ENCODE measurements around the gene CXCR4.
"Not testable (repeated sequence)": the region's sequence is repeated elsewhere in the genome, so short reads cannot be mapped to it uniquely, and the experiment has no call there.

CXCR4 gene

GRCh38 chr2:136072621-136073020 is 45.3 kb downstream of the CXCR4 start:
- DNase-seq (ENCODE audit: low spot score), result no peak

GRCh38 chr2:136071887-136072286 is 46.1 kb downstream of the CXCR4 start:
- DNase-seq (ENCODE audit: low spot score), result not testable (repeated sequence)

- DNase-seq (ENCODE audit: low spot score), result no peak
These were observed 47.0 kb downstream of the CXCR4 start for GRCh38 chr2:136070913-136071312.

- DNase-seq (ENCODE audit: low spot score), result no peak
These were observed 48.2 kb downstream of the CXCR4 start for GRCh38 chr2:136069773-136070172.

- no peak for DNase-seq (ENCODE audit: low spot score)
These were observed 49.2 kb downstream of the CXCR4 start for GRCh38 chr2:136068581-136069227.

GRCh38 chr2:136067897-136068580 is 49.9 kb downstream of the CXCR4 start:
- DNase-seq (ENCODE audit: low spot score), result no peak

GRCh38 chr2:136067459-136067858 is 50.5 kb downstream of the CXCR4 start:
- DNase-seq (ENCODE audit: low spot score), result no peak

- no peak for DNase-seq (ENCODE audit: low spot score)
These were observed 52.0 kb downstream of the CXCR4 start for GRCh38 chr2:136065907-136066306.

GRCh38 chr2:136065384-136065783 is 52.6 kb downstream of the CXCR4 start:
- no peak for DNase-seq (ENCODE audit: low spot score)

Data from cerebellar cortex (tissue), 1 donor.